Measurements from ENCODE around the gene SPIC.

The SPIC gene

GRCh38 chr12:101527682-101528081 lies 52.5 kb downstream of the SPIC start:
- no peak for DNase-seq (ENCODE audit: low read depth, low spot score)

GRCh38 chr12:101536069-101536674 lies 61.0 kb downstream of the SPIC start:
- no peak for DNase-seq (ENCODE audit: low read depth, low spot score)
